Calu3 (cell line): ENCODE results near the gene DSTYK. TPM values are rescaled to one million over a fixed set of nuclear protein-coding genes. Genes with fewer than 3 reads are reported as not detected.
"Not testable (repeated sequence)": the region's sequence is repeated elsewhere in the genome, so short reads cannot be mapped to it uniquely, and the experiment has no call there.

Experiments
- BruUV-seq: library from RNA; stranded (reverse); fragments of 400-500 nt; replicated peaks from 2 replicates; lab custom pipeline; 2021; lab: Mats Ljungman, UMichigan
- CTCF ChIA-PET: fragments of 300-600 bp; sonication (Branson Sonifier 250); formaldehyde crosslinking; loops from one replicate; lab custom pipeline; 2022; ENCODE audit warnings: antibody characterized with exemption; lab: Charles Lee
- DNase-seq: peaks from one replicate; pipeline ENCODE4 v3.0.0; 2022
- H3K27ac Mint-ChIP-seq: one replicate; pipeline ENCODE4 v1.8.0; 2022; ENCODE audit warnings: mixed read lengths; ENCODE audit not compliant: unreplicated experiment
- H3K27me3 Mint-ChIP-seq: one replicate; pipeline ENCODE4 v1.8.0; 2022; ENCODE audit warnings: mixed read lengths; ENCODE audit not compliant: unreplicated experiment
- H3K36me3 Mint-ChIP-seq: one replicate; pipeline ENCODE4 v1.8.0; 2022; ENCODE audit warnings: mild to moderate bottlenecking, moderate library complexity, mixed read lengths; ENCODE audit not compliant: insufficient read depth, unreplicated experiment
- H3K4me1 Mint-ChIP-seq: one replicate; pipeline ENCODE4 v1.8.0; 2022; ENCODE audit warnings: mild to moderate bottlenecking, low read depth, mixed read lengths; ENCODE audit not compliant: unreplicated experiment
- H3K4me3 Mint-ChIP-seq: one replicate; pipeline ENCODE4 v1.8.0; 2022; ENCODE audit warnings: mild to moderate bottlenecking, low read depth, moderate library complexity, mixed read lengths; ENCODE audit not compliant: unreplicated experiment
- H3K9me3 Mint-ChIP-seq: one replicate; pipeline ENCODE4 v1.8.0; 2022; ENCODE audit warnings: low read depth, mixed read lengths; ENCODE audit not compliant: unreplicated experiment
- CTCF ChIP-seq: fragments of 200-600 bp; IDR thresholded peaks from one replicate; pipeline ENCODE4 v1.8.0; 2022; ENCODE audit warnings: antibody characterized with exemption; ENCODE audit not compliant: unreplicated experiment
- intact Hi-C: fragments of 100-400 bp; cut with micrococcal nuclease; formaldehyde crosslinking; loops from one replicate; pipeline ENCODE4 v1.10.0; 2022; ENCODE audit not compliant: unreplicated experiment
- total RNA-seq: library from RNA; stranded (reverse); gene quantifications from 2 replicates; pipeline ENCODE4 v1.2.3, GENCODE V29; 2022

DSTYK gene
- total RNA-seq, 1 experiment from 2014 or later = 8.3 TPM

GRCh38 chr1:205235951-205236350 lies 24.4 kb upstream of the DSTYK start:
- Mint-ChIP-seq H3K27me3 (no peaks in the 10 kb centered on the region), H3K36me3 (no peaks in the 10 kb centered on the region), H3K27ac (no peak overlapping the region), H3K4me3 (no peak overlapping the region), H3K9me3 (no peaks in the 10 kb centered on the region), H3K4me1 (no peaks in the 10 kb centered on the region)
- CTCF ChIA-PET = interaction anchor here (0.7 to 0.9 kb wide), 3 partner anchors 15 to 414 kb away, joined by 3 to 8 read pairs (median 6); no protein-coding TSS in a partner anchor
- intact Hi-C loops = no loop called here
- no peak for DNase-seq
- no TSS peak for BruUV-seq
- no peak for TF ChIP-seq CTCF

DNA sequence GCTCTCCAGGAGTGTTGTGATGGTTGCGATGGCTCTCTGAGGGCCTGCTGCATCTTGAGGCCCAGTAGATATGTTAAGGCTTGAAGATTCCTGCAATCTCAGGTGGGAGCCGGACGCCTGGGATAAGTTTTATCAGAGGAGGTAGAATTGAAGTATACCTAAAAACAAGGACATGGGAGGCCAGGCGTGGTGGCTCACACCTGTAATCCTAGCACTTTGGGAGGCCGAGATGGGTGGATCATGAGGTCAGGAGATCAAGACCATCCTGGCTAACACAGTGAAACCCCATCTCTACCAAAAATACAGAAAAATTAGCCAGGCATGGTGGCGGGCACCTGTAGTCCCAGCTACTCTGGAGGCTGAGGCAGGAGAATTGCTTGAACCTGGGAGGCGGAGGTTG lies 22.5 kb upstream of the DSTYK start:
- H3K4me1 Mint-ChIP-seq, H3K27ac Mint-ChIP-seq, H3K27me3 Mint-ChIP-seq, H3K36me3 Mint-ChIP-seq, DNase-seq, intact Hi-C loops, H3K4me3 Mint-ChIP-seq, CTCF ChIA-PET, H3K9me3 Mint-ChIP-seq, BruUV-seq: not testable (repeated sequence)

GRCh38 chr1:205232945-205233397 lies 21.5 kb upstream of the DSTYK start:
- Mint-ChIP-seq H3K27ac (no peak overlapping the region), H3K27me3 (no peaks in the 10 kb centered on the region), H3K4me3 (no peak overlapping the region), H3K9me3 (no peaks in the 10 kb centered on the region), H3K4me1 (peaks cover 14% of the 10 kb centered on the region), H3K36me3 (peaks cover 11% of the 10 kb centered on the region)
- no TSS peak for BruUV-seq
- DNase-seq = no peak
- no peak for TF ChIP-seq CTCF
- CTCF ChIA-PET = interaction anchor here (0.7 kb wide), 1 partner anchor 175 kb away, joined by 7 read pairs; no protein-coding TSS in a partner anchor
- intact Hi-C loops = no loop called here

DNA sequence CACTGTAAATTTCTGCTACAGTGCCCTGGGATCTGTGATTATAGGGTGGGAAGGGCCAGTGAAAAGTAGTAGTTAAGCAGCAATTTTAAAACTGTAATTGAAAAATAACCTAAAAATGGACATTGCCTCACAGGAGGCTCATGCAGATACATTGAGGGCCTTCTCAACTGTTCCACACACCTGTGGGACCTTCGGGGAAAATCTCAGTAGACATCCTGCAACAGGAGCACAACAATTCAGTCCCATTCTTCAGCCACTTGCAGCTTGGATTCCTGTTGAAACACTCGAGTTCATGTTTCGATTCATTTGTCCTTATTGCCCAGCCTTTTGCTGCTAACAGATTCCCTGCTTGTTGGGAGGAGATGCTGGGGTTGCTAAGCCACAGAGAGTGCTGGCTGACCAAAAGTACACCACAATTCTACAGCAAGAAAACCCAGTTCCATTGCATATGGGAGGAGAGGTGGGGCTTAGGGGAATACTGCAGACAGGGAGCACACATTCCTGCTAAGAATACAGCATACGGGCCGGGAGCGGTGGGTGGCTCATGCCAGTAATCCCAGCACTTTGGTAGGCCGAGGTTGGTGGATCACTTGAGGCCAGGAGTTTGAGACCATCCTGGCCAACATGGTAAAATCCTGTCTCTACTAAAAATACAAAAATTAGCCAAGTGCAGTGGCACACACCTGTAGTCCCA lies 20.8 kb upstream of the DSTYK start:
- Mint-ChIP-seq H3K27me3 (no peaks in the 10 kb centered on the region), H3K9me3 (no peaks in the 10 kb centered on the region), H3K4me3 (no peak overlapping the region), H3K4me1 (peaks cover 16% of the 10 kb centered on the region), H3K36me3 (peaks cover 11% of the 10 kb centered on the region), H3K27ac (no peak overlapping the region)
- CTCF ChIA-PET = no interaction called here
- TF ChIP-seq CTCF = no peak
- no peak for DNase-seq
- BruUV-seq = no TSS peak
- intact Hi-C loops = no loop called here

DNA sequence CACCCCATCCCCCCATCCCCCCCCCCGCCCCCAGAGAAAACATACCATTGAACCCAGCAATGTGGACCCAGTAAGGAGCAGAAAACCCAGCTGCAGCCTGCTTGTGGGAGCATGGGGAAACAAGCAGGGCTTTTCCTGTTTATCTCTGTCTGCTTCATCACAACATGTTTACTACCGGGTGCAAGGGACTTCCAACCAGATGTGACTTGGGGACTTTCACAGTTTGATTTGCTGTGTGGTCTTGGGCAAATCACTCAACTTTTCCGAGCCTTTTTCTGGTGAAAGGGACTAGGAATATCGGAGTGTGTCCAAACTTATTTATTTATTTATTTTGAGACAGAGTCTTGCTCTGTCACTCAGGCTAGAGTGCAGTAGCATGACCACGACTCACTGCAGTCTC lies 19.5 kb upstream of the DSTYK start:
- no peak overlapping the region for H3K27ac Mint-ChIP-seq
- no peak for DNase-seq
- no peaks in the 10 kb centered on the region for H3K27me3 Mint-ChIP-seq
- peaks cover 11% of the 10 kb centered on the region for H3K36me3 Mint-ChIP-seq
- H3K9me3 Mint-ChIP-seq = no peaks in the 10 kb centered on the region
- intact Hi-C loops = no loop called here
- H3K4me1 Mint-ChIP-seq = peaks cover 28% of the 10 kb centered on the region
- BruUV-seq = no TSS peak
- CTCF ChIA-PET = interaction anchor here (3.8 kb wide), 1 partner anchor 25 kb away, joined by 39 read pairs; no protein-coding TSS in a partner anchor
- no peak overlapping the region for H3K4me3 Mint-ChIP-seq
- TF ChIP-seq CTCF = no peak
